ENCODE measurements around the gene TNFRSF4.

GRCh38 chr1:1229770-1230169 lies 15.8 kb upstream of the TNFRSF4 start:
- TF ChIP-seq POLR2A (IDR thresholded peaks at IDR 0.05) (no peak), EP300 (IDR thresholded peaks at IDR 0.05) (no peak)
- TF ChIP-seq, protein P1, sequence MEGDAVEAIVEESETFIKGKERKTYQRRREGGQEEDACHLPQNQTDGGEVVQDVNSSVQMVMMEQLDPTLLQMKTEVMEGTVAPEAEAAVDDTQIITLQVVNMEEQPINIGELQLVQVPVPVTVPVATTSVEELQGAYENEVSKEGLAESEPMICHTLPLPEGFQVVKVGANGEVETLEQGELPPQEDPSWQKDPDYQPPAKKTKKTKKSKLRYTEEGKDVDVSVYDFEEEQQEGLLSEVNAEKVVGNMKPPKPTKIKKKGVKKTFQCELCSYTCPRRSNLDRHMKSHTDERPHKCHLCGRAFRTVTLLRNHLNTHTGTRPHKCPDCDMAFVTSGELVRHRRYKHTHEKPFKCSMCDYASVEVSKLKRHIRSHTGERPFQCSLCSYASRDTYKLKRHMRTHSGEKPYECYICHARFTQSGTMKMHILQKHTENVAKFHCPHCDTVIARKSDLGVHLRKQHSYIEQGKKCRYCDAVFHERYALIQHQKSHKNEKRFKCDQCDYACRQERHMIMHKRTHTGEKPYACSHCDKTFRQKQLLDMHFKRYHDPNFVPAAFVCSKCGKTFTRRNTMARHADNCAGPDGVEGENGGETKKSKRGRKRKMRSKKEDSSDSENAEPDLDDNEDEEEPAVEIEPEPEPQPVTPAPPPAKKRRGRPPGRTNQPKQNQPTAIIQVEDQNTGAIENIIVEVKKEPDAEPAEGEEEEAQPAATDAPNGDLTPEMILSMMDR (IDR thresholded peaks at IDR 0.05), result no peak

All from upper lobe of left lung (tissue), 4 donors.